NK-92 treated with Interleukin-12 subunit alpha and Interleukin-12 subunit beta, amount 100 ng/mL, for 24 hours (cell line): ENCODE measurements around the gene STX16.

Experiments used
- DNase-seq: peaks from one replicate; lab custom pipeline; 2025; lab: John Stamatoyannopoulos, UW

Gene STX16

DNA sequence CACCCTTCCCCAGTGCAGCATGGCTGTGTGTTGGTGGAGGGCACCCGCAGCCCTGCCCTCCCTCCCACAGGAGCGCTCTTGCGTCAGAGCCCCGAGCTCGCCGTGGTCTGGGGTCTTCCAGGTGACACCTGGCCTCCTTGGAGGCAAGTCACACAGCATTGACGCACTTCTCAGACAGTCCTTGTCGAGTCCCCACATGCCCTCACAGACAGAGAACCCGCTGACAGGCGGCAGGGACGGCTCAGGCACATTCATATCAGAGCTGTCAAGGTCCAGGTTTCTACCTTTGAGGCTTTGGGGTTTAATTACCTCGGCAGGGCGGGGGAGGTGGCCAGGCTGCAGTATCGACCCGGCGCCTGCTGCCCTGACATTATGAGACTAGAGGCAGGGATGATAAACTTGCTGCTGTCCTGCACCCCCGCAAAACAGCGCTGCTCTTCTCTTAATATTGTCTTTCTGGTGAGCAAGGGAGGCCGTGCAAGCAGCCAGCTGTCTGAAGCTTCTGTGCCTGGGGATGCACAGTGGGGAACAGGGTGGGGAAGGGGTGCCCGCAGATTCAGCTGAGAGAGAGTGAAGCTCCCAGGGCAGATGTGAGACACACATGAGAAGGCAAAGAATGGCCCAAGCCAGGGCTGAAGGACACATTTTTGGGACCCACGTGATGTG lies 46.3 kb downstream of the STX16 start:
- no peak for DNase-seq

DNA sequence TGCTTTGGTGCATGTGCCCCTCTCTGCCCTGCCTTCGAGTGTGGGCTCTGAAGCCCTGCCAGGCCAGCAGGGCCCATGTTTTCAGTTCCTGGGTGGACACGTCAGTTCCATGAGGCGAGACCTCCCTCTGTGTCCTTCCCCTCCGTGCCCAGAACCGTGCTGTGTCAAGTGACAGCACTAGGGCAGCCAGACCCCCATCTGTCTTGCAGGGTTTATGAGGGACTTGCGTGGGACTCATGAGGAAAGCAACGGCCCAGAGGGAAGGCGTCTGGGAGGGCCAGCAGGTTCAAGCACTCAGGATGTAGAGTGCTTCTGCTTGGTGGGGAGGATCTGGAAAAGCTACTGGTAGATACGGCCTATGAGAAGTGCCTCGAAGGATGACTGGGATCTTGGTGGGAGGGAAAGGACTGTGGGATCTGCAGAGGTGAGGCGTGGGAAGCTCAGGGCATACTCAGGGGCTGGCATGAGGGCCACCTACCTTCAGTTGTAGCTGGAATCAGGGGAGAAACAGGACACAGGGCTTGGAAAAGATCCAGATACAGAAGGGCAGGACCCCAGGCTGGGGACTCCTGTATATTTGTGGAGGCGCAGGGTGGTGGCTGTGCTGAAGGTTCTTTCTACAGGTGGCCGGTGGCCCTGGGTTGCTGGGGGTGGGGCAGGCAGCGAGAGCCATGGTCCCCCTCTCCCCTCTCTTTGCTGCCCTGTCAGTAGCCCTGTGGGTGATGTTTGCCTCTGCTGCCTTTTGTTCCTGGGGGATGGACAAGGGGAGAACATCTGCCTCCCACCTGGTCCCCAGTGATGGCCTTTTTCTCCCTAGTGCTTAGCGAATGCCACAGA lies 47.0 kb downstream of the STX16 start:
- no peak for DNase-seq

DNA sequence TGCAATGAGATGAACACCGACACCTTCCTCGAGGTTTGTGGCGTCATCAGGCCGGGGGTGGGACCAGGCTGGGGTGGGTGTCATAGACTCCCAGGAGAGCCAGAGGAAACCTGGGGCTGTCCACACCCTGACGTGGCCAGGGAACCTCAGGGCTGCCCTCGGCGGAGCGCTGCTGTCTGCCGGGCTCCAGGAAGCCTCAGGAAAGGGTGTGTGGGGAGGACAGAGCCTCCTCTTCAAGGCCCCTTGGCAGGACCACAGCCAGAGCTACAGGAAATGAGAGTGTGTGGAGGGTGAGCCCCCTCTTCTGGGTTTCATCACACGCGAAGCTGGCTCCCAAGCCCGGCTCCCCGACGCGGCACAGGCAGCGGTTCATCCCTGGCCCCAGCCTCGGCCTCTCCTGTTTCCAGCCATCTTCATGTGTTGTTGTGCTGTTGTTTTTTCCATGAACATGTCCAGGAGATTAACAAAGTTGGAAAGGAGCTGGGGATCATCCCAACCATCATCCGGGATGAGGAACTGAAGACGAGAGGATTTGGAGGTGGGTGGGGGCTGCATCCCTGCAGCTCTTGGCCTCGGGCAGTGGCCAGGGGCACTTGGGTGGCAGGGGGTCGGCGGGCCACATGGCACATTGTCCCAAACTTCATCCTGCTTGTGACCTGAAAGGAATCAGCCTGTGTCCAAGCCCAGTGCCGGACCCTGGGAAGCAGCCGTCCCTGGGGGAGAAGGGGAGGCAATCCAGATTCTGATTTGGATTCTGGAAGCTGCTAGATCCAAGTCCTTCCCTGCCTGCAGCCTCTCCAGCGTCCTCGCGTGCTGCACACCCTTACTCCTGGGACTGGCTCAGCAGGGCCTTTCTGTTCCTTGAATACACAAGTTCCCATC lies 47.9 kb downstream of the STX16 start:
- DNase-seq = no peak

DNA sequence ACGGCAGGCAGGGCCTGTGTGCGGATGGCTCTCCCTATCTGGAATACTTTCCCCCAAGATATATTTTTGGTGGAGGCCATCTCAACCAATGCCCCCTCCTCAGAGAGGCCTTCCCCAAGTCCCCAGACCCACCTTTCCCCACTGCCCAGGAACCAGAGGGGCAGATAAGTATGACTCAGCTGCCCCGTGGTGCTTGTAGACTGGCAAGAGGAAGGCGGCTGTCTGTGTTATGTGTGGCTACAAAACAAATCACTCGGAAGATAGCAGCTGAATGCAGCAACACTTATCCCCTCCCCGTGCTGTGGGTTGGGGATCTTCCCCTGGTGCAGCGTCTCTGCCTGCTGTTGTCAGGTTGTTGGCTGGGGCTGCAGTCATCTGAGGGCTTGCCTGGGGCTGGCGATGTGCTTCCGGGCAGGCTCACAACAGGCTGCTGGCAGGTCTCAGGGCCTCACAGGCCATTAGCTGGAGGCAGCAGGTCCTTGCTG lies 48.6 kb downstream of the STX16 start:
- DNase-seq = no peak

DNA sequence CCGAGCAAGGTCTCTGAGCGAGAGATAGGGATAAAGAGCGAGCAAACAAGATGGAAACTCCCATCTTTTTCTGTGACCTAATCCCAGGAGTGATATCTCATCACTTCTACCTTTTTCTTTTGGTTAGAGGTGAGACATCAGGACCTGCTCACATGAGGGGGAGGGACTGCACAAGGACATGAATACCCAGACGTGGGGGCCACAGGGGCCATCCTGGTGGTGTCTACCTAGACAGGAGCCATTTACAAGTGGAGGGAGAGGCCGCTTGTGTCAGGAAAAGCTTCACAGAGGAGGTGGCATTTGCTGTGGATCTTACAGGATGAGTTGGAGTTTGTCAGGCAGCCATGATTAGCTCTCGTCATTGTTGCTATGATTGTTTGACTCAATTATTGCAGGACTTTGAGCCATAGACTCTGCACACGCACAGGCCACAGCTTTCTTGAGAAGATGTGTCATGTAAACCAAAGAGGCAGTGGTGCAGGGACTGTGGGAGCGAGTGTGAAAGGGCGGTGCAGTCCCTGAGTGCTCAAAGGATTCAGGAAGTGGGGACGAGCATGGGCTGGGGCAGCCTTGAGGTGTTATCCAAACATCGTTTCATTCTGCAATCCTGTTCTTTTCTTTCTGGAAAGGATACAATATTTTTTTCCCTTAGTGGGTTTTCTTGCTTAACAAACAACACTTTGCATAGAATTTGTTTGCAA lies 49.2 kb downstream of the STX16 start:
- no peak for DNase-seq

DNA sequence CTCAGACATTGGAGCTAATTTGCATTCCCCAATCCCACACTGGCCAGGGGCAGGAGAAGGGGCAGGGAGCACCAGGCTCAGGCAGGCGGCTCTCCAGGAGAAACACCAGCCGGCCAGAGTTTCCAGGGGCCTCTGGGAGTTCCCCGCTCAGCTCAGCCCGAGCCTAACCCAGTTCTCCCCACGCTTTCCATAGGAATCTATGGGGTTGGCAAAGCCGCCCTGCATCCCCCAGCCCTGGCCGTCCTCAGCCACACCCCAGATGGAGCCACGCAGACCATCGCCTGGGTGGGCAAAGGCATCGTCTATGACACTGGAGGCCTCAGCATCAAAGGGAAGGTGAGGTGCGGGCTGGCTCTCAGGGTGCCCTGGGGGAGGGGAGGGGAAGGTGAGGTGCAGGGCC lies 49.7 kb downstream of the STX16 start:
- no peak for DNase-seq

DNA sequence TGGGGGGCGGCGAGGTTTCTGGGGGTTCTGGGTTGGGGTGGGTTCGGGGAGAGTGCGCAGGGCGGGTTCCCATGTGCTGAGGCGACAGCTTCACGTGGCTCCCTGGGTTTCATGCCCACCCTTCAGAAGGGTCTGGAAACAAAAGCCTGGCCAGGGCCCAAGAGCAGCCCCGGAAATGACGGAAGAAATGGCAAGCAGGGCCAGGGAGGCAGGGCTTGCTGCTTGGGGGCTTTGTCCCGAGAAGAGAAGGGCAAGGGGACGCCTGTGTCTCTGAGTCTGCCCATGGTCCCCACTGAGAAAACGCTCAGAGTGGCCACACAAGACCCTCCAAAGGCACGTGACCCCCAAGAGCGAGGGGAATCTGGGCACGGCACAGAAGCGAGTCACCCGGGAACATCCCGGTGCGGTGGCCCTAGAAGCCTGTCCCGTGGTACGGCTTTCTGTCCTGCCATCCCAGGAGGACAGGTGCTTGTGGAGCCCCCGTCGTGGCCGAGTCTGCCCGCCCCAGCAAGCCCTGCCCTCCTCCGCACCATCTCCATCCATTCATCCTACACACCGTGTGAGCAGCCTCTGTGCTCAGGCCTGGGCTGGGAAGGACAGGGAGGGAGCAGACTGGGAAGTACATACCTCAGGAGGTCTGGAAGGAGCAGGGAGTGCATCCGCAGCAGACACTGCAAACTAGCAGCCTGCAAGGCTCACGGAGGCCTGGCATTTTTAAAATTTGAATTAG lies 50.5 kb downstream of the STX16 start:
- DNase-seq = no peak

DNA sequence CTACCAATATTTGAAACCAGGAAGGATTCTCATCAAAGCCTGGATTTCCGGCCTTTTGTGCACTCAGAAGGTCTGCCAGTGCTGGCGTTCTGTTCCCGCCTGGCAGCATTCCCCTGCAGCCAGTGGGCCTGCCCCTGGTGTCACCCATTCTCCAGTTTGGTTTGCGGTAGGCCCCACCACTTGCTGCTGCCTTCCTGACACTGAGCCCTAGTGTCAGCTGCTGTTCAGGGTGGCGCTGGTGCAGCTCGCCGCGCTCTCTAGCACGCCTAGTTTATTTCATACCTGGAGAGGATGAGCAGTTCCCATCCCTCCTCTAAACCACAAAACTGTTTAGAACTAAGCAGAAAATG lies 51.1 kb downstream of the STX16 start:
- no peak for DNase-seq

DNA sequence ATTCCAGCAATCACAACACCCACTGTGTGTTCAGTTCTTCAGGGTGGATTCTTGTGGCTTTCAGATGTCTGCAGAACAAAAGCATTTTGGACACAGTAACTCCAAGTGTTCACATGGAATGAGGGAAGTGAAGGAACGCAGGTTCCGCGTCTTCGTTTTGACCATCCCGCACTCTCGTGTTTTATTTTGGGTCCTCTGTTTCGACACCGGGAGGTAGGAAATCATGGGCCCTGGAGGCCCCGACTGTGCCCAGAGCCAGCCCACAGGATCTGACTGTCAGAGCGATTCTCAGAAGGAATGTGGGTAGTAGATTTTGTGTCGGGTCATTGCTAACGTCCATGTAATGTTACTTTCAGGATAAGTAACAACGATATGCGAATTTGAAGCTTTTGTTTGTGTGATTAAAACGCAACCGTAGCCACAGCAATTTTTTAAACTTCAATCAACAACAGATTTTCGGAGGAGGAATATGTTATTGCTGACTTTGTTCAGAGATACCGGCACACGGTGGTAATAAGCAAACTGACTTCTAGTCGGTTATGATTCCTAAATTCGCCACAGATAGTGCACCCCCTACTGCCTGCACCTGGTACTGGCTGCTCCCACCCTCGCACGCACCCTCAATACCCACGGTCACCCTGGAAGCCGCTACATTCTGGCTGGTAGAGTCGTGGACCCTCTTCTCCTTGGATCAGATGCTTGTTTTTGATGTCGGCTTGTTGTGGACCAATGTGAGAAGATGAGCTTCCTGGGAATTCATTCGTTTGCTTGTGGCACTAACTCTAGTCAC lies 52.0 kb downstream of the STX16 start:
- DNase-seq = no peak

DNA sequence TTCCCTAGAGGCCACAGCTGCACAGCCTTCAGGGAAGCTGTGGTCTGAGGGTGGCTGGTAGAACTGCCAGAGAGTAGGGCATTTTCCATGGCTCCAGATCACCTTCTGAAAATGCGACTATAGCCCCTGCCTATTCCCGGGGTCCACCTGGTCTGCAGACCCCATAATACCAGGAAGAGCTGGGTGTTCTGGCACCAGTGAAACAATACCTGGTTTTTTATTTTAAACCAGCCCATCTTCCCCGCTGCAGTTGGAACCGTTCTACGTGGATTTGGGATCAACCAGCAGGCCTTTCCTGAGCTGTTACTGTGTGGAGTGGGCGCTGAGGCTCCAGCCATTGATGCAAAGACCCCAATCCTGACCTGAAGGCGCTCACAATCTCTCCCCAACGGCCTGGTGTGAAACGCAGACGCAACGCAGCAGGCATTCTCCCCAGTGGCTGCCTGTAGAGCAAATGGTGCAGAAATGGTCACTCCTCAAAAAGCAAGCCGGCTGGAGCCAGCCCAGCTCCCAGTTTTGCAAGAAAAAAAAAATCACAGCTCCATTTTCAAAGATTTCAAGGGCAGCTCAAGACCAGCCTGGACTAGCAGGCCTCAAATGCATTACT lies 52.8 kb downstream of the STX16 start:
- no peak for DNase-seq

DNA sequence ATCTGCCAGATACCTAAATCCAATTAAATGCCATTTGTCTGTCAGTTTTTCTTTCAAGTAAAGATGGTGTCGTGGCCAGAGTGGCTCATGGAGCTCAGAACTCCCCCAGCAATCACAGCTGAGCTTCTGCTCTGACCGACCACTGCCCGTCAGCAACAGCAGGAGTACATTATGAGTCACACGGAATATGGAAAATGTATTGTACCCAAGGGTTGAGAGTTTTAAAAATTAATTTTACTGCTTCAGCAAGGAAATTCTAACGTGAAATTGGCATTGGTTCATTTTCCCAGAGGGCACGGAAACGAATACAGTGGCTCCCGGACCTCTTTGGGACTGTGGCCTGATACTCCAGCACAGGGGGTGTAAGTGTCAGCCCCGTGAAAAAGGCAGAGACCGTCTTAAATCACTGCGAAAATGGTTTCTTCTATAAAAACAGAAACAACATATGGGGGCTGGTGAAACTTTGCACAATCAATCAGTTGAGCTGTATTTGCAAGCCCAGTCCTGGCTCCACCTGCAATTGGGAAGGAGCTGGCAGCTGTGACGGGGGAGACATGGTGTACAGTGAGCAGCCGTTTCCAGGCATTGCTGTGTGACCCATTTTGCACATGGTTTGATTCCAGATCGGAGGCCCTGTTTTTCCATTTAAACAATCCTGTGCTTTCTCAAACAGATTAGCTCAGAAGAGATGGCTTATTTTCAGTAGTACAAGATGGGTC lies 54.3 kb downstream of the STX16 start:
- no peak for DNase-seq

DNA sequence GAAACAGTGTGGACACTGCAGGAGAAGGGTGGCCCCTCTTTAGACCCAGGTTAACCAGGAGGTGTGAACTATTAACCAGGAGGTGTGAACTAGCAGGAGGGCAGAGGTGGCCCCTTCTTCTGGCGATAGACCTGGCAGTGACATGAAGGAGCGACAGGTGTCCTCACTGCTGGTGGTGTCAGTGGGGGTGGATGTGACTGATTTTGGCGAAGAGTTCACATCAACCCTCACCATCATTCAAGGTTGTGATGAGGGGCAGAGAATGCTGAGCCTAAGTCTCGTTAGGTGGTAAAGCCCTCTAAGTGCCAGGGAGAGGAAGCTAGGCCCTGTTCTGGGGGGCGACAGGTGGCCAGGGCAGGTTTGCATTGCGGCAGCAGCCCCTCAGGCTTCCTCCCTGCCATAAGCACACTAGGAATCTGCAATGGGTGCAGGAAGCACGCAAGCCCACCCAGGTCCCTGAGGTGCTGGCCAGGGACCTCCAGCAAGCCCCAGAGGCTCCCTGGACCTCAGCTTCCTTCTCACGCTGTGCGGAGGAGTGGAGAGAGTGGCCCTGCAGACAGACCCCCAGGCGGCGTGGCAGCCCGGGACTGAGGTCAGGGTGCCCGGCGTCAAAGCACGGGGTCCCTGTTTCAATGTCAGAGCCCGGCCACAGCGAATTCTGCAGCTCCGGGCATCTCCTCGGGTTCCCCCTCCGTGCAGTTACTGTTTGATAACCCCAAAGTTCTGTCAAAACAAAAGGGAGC lies 55.2 kb downstream of the STX16 start:
- DNase-seq = no peak

DNA sequence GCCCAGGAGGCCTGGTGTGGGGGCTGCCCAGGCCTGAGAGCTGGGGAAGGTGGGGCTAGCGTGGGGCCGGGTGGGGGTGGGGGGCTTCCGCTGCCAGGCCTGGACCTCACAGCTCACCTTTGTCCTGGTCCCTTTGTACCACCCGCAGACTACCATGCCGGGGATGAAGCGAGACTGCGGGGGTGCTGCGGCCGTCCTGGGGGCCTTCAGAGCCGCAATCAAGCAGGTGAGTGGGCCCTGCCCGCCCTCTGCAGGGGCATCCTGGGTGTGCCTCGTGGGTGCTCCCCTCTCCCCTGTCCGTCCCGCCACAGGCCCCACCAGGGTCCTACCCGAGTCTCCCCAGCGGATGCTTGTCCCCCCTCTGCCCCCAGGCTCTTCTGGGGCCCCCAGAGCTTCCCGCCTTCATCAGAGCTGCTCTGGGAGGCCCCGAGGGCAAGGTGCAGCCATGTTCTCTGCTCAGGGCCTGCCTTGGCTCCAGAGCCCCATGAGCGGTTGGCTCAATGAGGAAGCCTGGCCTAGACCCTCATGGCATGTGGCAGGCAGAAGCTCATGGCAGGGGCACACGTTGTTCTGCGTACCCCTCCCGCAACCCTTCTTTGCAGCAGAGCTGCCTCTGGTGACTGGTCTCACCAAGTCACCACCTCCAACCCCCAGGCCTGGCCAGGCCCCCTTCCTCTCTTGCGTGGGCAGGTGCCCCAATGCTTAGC lies 56.0 kb downstream of the STX16 start:
- DNase-seq = no peak

DNA sequence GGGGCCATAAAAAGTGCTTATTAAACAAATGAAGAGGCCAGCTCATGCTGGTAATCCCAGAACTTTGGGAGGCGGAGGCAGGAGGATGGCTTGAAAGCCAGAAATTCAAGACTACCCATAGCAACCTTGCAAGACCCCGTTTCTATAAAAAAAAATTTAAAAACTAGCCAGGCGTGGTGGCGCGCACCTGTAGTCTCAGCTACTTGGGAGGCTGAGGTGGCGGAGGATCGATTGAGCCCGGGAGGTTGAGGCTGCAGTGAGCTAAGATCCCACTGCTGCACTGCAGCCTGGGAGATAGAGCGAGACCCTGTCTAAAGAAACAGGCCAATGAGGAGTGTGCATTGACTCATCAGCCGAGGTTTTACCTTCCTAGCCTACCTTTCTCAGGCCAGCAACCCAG lies 56.7 kb downstream of the STX16 start:
- no peak for DNase-seq

DNA sequence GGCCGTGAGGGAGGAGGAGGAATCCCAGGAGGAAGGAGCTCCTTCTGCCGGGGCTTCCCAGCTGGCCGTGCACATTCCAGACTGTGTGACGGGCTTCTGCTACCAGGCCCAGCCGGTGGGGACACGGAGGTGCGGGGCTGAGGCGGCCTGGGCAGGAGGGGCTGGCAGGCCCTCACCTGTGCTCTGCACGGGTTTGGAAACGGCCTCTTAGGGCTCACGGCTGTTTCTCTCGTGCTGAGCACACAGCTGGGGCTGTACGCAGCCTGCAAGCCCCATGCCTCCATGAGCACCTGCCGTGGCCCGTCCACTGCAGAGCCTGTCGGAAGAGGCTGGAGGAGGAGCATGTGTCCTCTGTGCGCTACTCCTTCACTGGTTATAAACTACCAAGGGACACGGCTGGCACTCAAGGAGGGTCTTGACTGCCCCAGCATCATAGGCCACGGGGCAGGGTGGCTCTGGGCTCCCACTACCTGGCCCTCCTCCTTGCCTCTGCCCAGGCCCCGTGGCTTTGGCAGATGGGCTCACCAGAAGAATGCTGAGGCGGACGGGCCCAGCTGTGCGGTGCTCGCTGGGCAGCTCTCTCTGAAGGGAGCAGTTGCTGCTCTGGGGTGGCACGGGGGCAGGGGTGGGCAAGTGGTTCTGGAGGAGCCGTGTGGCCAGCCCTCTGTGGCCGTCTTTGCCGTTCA lies 57.3 kb downstream of the STX16 start:
- no peak for DNase-seq

DNA sequence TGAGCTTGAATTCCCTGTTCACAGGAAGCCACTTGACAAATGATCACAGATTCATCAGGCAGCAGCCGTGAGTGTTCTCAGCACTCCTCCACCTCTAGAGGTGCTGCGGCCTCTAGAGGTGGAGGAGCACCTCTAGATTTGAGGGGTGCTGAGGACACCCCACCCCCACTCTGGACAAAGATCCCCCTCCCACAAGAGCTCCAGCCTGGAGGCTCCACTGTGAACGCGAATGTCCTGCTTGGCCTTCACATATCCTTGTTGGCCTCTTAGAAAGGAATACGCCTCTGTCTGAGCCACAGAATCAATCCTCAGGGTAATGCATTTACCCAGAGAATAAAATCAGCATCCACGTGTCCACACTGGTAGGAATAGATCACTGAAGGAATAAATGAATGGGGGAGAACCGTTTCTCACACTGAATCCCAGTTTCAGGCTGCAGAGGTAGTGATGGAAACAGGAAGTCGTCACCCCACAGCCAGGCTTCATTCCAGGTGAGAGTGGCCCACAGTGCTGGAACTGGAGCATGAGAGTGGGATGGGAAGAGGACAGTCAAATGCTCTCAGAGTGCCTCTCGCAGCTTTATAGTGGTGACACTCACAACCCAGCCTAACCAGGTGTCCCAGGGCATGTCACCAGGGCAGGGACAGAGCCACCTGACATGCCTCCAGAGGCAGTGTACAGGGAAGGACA lies 58.1 kb downstream of the STX16 start:
- no peak for DNase-seq

DNA sequence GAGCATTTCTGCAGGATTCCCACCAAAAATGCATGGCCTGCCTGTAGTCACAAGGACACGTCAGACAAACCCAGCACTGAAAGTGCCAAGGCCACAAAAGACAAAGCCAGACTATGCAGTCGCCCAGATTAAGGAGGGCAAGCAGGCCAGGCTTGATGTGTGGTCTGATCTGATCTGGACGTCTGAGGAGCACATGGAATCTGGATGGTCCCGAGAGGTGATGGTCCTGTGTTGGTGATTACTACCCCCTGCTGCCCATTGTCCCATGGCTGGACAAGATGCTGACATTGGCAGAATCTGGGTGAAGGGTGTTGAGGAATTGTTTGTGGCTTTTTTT lies 58.6 kb downstream of the STX16 start:
- no peak for DNase-seq
